ENCODE results near the gene EPB41L2.

Gene EPB41L2

DNA sequence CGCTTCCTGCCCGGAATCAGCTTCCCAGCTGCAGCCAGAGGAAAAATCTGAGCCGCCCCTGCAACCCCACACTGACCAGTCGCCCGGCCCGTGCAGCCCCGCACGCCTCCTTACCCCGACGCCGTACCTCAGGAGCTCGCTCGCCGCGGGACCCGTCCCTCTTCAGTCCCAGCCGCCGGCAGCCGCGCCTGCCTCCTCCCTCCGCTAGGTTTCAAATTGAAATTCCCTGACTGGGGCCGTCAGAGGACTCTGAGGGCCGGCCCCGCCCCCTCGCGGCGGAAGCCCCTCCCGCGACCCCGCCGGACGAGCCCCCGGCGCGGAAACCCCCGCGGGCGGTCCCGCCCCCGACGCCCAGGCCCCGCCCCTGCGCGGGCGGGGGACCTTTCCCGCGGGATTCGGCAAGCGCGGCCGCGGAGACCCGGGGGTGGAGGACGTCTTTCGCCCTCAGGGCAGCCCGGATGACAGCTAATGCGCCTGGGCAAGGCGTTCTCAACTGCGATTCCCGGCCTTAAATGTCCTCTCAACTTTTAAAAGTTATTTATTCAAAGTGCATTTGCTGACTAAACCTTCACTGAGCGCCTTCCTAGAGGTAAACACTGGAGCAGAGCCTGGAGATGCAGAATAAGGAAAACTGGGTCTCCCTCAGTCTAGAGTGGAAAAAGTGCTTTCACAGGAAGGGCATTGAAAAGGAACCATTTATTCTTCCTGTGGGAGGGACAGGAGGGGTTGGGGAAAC is at the start of gene EPB41L2:
EPB41L2 (minus strand) TSS at position 218 of the 736 bp plus-strand sequence. CDS start 106,760 bp downstream, outside the sequence.
- H3K4me3 ChIP-seq (ENCODE audit: low read depth, low read length), result peak within 1 kb of the TSS; percentile 78
- CTCF ChIA-PET, result interaction anchor here (1.9 kb wide), 1 partner anchor 12 kb away, joined by 4 read pairs; no protein-coding TSS in a partner anchor
- no peak for DNase-seq (ENCODE audit: low read depth, low spot score)
- TF ChIP-seq, protein P1, sequence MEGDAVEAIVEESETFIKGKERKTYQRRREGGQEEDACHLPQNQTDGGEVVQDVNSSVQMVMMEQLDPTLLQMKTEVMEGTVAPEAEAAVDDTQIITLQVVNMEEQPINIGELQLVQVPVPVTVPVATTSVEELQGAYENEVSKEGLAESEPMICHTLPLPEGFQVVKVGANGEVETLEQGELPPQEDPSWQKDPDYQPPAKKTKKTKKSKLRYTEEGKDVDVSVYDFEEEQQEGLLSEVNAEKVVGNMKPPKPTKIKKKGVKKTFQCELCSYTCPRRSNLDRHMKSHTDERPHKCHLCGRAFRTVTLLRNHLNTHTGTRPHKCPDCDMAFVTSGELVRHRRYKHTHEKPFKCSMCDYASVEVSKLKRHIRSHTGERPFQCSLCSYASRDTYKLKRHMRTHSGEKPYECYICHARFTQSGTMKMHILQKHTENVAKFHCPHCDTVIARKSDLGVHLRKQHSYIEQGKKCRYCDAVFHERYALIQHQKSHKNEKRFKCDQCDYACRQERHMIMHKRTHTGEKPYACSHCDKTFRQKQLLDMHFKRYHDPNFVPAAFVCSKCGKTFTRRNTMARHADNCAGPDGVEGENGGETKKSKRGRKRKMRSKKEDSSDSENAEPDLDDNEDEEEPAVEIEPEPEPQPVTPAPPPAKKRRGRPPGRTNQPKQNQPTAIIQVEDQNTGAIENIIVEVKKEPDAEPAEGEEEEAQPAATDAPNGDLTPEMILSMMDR (IDR thresholded peaks at IDR 0.05; ENCODE audit: insufficient read depth, low read length, missing control alignments), result peak; percentile 32
- POLR2A ChIA-PET, result interaction anchor here (1.0 to 1.3 kb wide), 2 partner anchors 9 to 173 kb away, joined by 3 to 4 read pairs; no protein-coding TSS in a partner anchor

DNA sequence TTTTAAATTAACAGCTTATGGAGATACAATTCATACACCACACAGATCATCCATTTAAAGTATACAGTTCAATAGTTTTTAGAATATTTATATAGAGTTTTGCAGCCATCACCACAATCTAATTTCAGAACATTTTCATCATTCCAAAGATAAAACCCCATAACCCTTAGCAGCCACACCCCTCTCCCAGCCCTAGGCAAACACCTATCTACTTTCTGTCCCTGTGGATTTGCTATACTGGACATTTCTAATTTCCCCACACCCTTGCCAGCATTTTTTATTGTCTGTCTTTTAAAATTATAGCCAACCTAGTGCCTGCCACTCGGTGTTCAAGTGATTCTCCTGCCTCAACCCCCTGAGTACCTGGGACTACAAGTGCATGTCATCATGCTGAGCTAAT is 49.2 kb upstream of the EPB41L2 start:
- TF ChIP-seq, protein P1 (IDR thresholded peaks at IDR 0.05; ENCODE audit: insufficient read depth, low read length, missing control alignments), result no peak
- POLR2A ChIA-PET, result no interaction called here
- H3K4me3 ChIP-seq (ENCODE audit: low read depth, low read length), result no peak overlapping the region
- DNase-seq (ENCODE audit: low read depth, low spot score), result no peak
- CTCF ChIA-PET, result interaction anchor here (1.5 to 9.7 kb wide), 3 partner anchors 22 to 228 kb away, joined by 3 to 231 read pairs (median 6); no protein-coding TSS in a partner anchor

DNA sequence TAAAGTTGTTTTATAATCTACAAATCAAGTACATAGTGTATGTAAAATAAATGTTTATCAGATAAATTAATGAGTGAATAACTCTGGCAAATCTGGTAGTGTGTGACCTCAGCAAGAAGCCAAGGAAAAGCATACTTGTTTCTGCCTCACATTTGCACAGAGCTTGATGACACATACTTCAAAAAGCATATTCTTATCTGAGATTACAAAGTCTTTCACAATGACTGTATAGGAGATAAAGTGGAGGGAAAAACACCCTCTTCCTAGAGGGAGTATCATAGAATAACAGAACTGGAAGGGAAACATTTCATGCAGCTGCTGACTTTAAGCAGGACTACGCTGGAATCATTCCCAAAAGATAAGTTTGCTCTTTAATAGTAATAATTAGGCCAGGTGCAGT is 44.1 kb upstream of the EPB41L2 start:
- TF ChIP-seq, protein P1 (IDR thresholded peaks at IDR 0.05; ENCODE audit: insufficient read depth, low read length, missing control alignments), result no peak
- H3K4me3 ChIP-seq (ENCODE audit: low read depth, low read length), result no peak overlapping the region
- DNase-seq (ENCODE audit: low read depth, low spot score), result peak; percentile 47
- CTCF ChIA-PET, result interaction anchor here (1.5 kb wide), 1 partner anchor 9 kb away, joined by 6 read pairs; no protein-coding TSS in a partner anchor
- POLR2A ChIA-PET, result no interaction called here

DNA sequence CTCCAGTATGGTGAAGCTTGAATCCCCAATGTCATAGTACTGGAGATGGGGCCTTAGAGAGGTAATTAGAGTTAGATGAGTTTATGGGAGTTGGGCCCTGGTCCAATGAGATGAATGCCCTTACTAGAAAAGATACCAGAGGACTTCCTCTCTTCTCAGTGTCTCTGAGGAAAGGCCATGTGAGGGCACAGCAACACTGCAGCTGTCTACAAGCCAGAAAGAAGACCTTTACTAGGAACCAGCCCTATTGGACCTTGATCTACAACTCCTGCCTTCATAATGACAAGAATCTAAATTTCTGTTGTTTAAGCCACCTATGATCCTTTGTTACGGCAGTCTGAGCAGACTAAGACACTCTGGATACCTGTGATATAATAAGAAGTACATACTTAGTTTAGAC is 40.9 kb upstream of the EPB41L2 start:
- H3K4me3 ChIP-seq (ENCODE audit: low read depth, low read length), result no peak overlapping the region
- TF ChIP-seq, protein P1 (IDR thresholded peaks at IDR 0.05; ENCODE audit: insufficient read depth, low read length, missing control alignments), result no peak
- DNase-seq (ENCODE audit: low read depth, low spot score), result no peak
- CTCF ChIA-PET, result interaction anchor here (1.4 kb wide), 1 partner anchor 219 kb away, joined by 6 read pairs; no protein-coding TSS in a partner anchor
- POLR2A ChIA-PET, result no interaction called here

DNA sequence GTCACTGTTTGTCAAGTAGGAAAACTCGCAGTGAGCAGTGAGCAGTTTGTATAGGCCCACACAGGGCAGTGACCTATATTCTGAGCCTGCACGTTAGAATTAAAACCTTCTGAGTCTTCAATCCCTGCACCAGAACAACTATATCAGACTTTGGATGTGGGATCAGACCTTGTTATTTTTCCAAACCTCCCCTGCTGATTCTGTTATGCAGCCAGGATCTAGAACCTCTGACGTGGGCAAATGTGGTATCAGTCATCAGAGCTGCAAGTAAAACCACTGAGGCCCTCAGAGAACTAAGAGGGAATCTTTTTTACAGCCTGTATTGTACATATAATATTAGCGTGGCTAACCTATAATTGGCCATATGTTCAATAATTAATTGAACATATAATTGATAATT is 40.3 kb upstream of the EPB41L2 start:
- DNase-seq (ENCODE audit: low read depth, low spot score), result no peak
- ChIA-PET CTCF (interaction anchor here (1.4 kb wide), 1 partner anchor 218 kb away, joined by 6 read pairs; no protein-coding TSS in a partner anchor), POLR2A (no interaction called here)
- H3K4me3 ChIP-seq (ENCODE audit: low read depth, low read length), result no peak overlapping the region
- TF ChIP-seq, protein P1 (IDR thresholded peaks at IDR 0.05; ENCODE audit: insufficient read depth, low read length, missing control alignments), result no peak

DNA sequence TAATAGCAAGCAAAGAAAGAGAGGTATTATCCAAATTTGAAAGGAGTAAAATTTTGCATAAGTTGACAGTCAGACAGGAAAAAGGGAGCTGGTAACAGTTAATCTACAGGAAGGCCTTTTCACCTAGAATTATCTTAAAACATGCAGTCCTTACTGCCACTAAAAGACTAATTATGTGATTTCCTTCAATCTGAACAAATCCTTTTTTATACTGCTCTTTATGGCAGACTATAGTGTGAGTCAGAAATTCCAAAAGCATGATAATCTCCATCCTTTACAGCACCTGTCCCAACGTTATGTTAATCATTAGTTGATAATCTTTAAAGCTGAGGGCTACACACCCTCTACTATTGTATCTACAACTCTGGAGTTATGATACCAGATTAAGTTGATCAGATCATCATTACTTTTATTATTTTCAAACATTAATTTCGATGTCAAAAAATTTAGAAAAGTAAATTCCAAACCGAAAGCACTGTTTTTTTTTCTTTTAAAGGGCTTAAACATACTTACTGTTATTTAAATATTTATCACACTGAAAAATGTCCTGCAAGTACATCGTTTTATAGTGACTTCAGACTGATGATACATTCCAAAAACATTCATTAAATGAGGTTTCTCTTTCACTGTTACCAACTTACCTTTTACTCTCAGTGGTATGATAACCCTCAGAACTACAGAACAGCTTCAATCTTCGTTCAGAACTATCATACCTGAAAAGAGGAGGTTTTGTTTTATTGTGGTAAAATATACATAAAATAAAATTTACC is 39.1 kb upstream of the EPB41L2 start:
- H3K4me3 ChIP-seq (ENCODE audit: low read depth, low read length), result no peak overlapping the region
- CTCF ChIA-PET, result interaction anchor here (1.1 to 1.2 kb wide), 2 partner anchors 14 to 15 kb away, joined by 3 to 4 read pairs; no protein-coding TSS in a partner anchor
- TF ChIP-seq, protein P1 (IDR thresholded peaks at IDR 0.05; ENCODE audit: insufficient read depth, low read length, missing control alignments), result no peak
- DNase-seq (ENCODE audit: low read depth, low spot score), result no peak
- POLR2A ChIA-PET, result no interaction called here
